HepG2 (cell line): Measurements from ENCODE around the gene KAZN. TPM values are rescaled to one million over a fixed set of nuclear protein-coding genes. Genes with fewer than 3 reads are reported as not detected.

Experiments used
- ARID5B ChIP-seq: IDR thresholded peaks from 2 replicates; pipeline ENCODE4 v1.4.0; 2020; ENCODE audit warnings: mild to moderate bottlenecking, missing genetic modification reagents
- HNF4G ChIP-seq, 2 experiments: sonication (generic) in 1 of 2; formaldehyde crosslinking in 1 of 2; IDR thresholded peaks; 2 replicates each; pipeline versions ENCODE4 v1.4.0 to v1.6.1; 2011 to 2020; ENCODE audit warnings: borderline replicate concordance in 2 of 2, low read depth in 2 of 2, mild to moderate bottlenecking in 2 of 2, low read length in 1 of 2, missing genetic modification reagents in 1 of 2, moderate library complexity in 1 of 2
- MED1 ChIP-seq: sonication (generic); formaldehyde crosslinking; IDR thresholded peaks from 2 replicates; pipeline ENCODE4 v1.4.0; 2020; ENCODE audit warnings: missing genetic modification reagents
- SALL1 ChIP-seq: sonication (generic); formaldehyde crosslinking; IDR thresholded peaks from 2 replicates; pipeline ENCODE4 v1.8.0; 2022; ENCODE audit warnings: mild to moderate bottlenecking, missing genetic modification reagents
- ZMYM2 ChIP-seq: sonication (generic); formaldehyde crosslinking; IDR thresholded peaks from 2 replicates; pipeline ENCODE4 v1.8.0; 2022; ENCODE audit warnings: mild to moderate bottlenecking, missing genetic modification reagents
- polyA plus RNA-seq, 8 experiments: library from polyadenylated mRNA; depleted of rRNA in 3 of 8; stranded (reverse) in 7 of 8; unstranded in 1 of 8; fragments of >200 nt; fragmentation: Illumina TruSeq in 4 of 8; extraction: Trizol in 4 of 8; gene quantifications; 2 replicates each; pipeline versions ENCODE4 v1.2.1 to v1.2.3, GENCODE V29; 2011 to 2016; ENCODE audit warnings: low read depth in 4 of 8, missing spikeins in 1 of 8, mixed read lengths in 1 of 8; ENCODE audit not compliant: insufficient read depth in 1 of 8
- total RNA-seq, 5 experiments: library from RNA; depleted of rRNA; stranded (reverse); fragments of >200 nt; fragmentation: Illumina TruSeq; extraction: Trizol; gene quantifications; 2 replicates each; pipeline ENCODE4 v1.2.3, GENCODE V29; 2016; ENCODE audit warnings: low read depth in 1 of 5
- TF ChIP-seq, protein P1 (sequence below): sonication (generic); formaldehyde crosslinking; IDR thresholded peaks from 2 replicates; pipeline ENCODE4 v1.4.0; 2020; ENCODE audit warnings: missing genetic modification reagents
- TF ChIP-seq, protein P2 (sequence below), 2 experiments: fragments of 450-650 bp in 1 of 2; sonication (generic) in 1 of 2; formaldehyde crosslinking in 1 of 2; IDR thresholded peaks; 2 replicates each; pipeline versions ENCODE4 v1.6.1 to v1.8.0; 2016 to 2022; ENCODE audit warnings: antibody characterized with exemption in 1 of 2, mild to moderate bottlenecking in 1 of 2, missing genetic modification reagents in 1 of 2
- TF ChIP-seq, protein P3 (sequence below): sonication (generic); formaldehyde crosslinking; IDR thresholded peaks from 2 replicates; pipeline ENCODE4 v1.8.0; 2022; ENCODE audit warnings: missing genetic modification reagents, mild to moderate bottlenecking, borderline replicate concordance

Gene KAZN
- total and polyA plus RNA-seq, 2 of the 13 experiments (the other 11 are each of a cell fraction or from before 2014, with no cell fraction given) = 10.4 to 13.5 TPM

DNA sequence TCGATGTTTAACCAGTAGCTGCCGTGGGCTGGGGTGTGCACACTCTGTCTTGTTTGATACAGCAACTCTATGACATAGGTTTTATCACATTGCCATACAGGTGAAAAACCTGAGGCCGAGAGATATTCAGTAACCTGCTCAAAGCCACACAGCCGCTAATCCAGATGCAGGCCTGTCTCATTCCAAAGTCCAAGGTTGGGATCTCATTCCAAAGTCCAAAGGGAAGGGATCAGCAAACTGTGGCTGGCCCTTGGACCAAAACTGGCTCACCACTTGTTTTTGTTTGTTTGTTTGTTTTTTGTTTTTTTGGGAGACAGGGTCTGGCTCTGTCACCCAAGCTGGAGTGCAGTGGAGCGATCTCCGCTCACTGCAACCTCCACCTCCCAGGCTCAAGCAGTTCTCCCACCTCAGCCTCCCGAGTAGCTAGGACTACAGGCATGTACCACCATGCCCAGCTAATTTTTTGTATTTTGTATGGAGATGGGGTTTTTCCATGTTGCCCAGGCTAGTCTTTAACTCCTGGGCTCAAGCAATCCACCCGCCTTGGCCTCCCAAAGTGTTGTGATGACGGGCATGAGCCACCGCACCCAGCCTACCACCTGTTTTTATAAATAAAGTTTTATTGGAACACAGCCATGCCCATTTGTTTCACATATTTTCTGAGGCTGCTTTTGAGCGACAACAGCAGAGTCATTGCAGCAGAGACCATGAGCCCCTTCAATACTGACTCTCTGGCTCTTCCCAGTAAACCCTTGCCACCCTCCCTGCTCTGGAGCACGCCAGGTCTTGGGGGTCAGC is 391.6 kb downstream of the KAZN start (continued):
- TF ChIP-seq HNF4G (IDR thresholded peaks at IDR 0.05; ENCODE audit: borderline replicate concordance, low read depth, low read length) = peak; percentile 79
- TF ChIP-seq HNF4G (CRISPR knock-in tag; IDR thresholded peaks at IDR 0.05; ENCODE audit: borderline replicate concordance, low read depth) = peak; percentile 34; the same call in 1 of the 2 replicates
- TF ChIP-seq, protein P1, sequence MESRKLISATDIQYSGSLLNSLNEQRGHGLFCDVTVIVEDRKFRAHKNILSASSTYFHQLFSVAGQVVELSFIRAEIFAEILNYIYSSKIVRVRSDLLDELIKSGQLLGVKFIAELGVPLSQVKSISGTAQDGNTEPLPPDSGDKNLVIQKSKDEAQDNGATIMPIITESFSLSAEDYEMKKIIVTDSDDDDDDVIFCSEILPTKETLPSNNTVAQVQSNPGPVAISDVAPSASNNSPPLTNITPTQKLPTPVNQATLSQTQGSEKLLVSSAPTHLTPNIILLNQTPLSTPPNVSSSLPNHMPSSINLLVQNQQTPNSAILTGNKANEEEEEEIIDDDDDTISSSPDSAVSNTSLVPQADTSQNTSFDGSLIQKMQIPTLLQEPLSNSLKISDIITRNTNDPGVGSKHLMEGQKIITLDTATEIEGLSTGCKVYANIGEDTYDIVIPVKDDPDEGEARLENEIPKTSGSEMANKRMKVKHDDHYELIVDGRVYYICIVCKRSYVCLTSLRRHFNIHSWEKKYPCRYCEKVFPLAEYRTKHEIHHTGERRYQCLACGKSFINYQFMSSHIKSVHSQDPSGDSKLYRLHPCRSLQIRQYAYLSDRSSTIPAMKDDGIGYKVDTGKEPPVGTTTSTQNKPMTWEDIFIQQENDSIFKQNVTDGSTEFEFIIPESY = peak; percentile 94
- 0 out of 2 replicates have a peak, but pooled peaks have one; percentile 26 for TF ChIP-seq MED1 (CRISPR knock-in tag)
- peak; percentile 18; the same call in 1 of the 2 replicates for TF ChIP-seq SALL1 (CRISPR knock-in tag)
- peak; percentile 56; the same call in 1 of the 2 replicates for TF ChIP-seq ZMYM2 (CRISPR knock-in tag)
- TF ChIP-seq, protein P2, sequence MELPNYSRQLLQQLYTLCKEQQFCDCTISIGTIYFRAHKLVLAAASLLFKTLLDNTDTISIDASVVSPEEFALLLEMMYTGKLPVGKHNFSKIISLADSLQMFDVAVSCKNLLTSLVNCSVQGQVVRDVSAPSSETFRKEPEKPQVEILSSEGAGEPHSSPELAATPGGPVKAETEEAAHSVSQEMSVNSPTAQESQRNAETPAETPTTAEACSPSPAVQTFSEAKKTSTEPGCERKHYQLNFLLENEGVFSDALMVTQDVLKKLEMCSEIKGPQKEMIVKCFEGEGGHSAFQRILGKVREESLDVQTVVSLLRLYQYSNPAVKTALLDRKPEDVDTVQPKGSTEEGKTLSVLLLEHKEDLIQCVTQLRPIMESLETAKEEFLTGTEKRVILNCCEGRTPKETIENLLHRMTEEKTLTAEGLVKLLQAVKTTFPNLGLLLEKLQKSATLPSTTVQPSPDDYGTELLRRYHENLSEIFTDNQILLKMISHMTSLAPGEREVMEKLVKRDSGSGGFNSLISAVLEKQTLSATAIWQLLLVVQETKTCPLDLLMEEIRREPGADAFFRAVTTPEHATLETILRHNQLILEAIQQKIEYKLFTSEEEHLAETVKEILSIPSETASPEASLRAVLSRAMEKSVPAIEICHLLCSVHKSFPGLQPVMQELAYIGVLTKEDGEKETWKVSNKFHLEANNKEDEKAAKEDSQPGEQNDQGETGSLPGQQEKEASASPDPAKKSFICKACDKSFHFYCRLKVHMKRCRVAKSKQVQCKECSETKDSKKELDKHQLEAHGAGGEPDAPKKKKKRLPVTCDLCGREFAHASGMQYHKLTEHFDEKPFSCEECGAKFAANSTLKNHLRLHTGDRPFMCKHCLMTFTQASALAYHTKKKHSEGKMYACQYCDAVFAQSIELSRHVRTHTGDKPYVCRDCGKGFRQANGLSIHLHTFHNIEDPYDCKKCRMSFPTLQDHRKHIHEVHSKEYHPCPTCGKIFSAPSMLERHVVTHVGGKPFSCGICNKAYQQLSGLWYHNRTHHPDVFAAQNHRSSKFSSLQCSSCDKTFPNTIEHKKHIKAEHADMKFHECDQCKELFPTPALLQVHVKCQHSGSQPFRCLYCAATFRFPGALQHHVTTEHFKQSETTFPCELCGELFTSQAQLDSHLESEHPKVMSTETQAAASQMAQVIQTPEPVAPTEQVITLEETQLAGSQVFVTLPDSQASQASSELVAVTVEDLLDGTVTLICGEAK (IDR thresholded peaks at IDR 0.05) = peak; percentile 67
- TF ChIP-seq, protein P2 (CRISPR knock-in tag; IDR thresholded peaks at IDR 0.05) = peak; percentile 99
- TF ChIP-seq ARID5B (CRISPR knock-in tag) = 0 out of 2 replicates have a peak, but pooled peaks have one; percentile 12
- TF ChIP-seq, protein P3, sequence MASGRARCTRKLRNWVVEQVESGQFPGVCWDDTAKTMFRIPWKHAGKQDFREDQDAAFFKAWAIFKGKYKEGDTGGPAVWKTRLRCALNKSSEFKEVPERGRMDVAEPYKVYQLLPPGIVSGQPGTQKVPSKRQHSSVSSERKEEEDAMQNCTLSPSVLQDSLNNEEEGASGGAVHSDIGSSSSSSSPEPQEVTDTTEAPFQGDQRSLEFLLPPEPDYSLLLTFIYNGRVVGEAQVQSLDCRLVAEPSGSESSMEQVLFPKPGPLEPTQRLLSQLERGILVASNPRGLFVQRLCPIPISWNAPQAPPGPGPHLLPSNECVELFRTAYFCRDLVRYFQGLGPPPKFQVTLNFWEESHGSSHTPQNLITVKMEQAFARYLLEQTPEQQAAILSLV (CRISPR knock-in tag) = no peak
